GM20431 (cell line): ENCODE data around the gene DTX3.
"Not testable (repeated sequence)": the region's sequence is repeated elsewhere in the genome, so short reads cannot be mapped to it uniquely, and the experiment has no call there.

Source experiments
- in situ Hi-C: fragments of 300-500 bp; cut with MseI, MboI; formaldehyde crosslinking; loops from one replicate; pipeline ENCODE4 v1.15.0; 2020; ENCODE audit warnings: low sequenced_read_pairs; ENCODE audit not compliant: unreplicated experiment

Gene DTX3

GRCh38 chr12:57616383-57617101, 11.9 kb downstream of the DTX3 start:
- in situ Hi-C loops: no loop called here

- in situ Hi-C loops: no loop called here
These were observed 13.3 kb downstream of the DTX3 start for GRCh38 chr12:57617942-57618341.

- in situ Hi-C loops: not testable (repeated sequence)
These were observed 13.8 kb downstream of the DTX3 start for GRCh38 chr12:57618431-57618830.

GRCh38 chr12:57618966-57619433, 14.4 kb downstream of the DTX3 start:
- in situ Hi-C loops: no loop called here

GRCh38 chr12:57619434-57620244, 15.0 kb downstream of the DTX3 start:
- in situ Hi-C loops: loop anchor here (5.0 kb wide), 1 partner anchor 37 kb away; no protein-coding TSS in a partner anchor

GRCh38 chr12:57620245-57620935, 15.8 kb downstream of the DTX3 start:
- in situ Hi-C loops: loop anchor here (5.0 kb wide), 1 partner anchor 38 kb away; no protein-coding TSS in a partner anchor

GRCh38 chr12:57620936-57621496, 16.4 kb downstream of the DTX3 start:
- in situ Hi-C loops: loop anchor here (5.0 kb wide), 1 partner anchor 39 kb away; no protein-coding TSS in a partner anchor

- in situ Hi-C loops: loop anchor here (5.0 kb wide), 1 partner anchor 39 kb away; no protein-coding TSS in a partner anchor
These were observed 17.1 kb downstream of the DTX3 start for GRCh38 chr12:57621497-57622292.

GRCh38 chr12:57622293-57623245, 17.9 kb downstream of the DTX3 start:
- in situ Hi-C loops: loop anchor here (5.0 kb wide), 1 partner anchor 40 kb away; no protein-coding TSS in a partner anchor

GRCh38 chr12:57623385-57623784, 18.8 kb downstream of the DTX3 start:
- in situ Hi-C loops: loop anchor here (5.0 kb wide), 1 partner anchor 41 kb away; no protein-coding TSS in a partner anchor

- in situ Hi-C loops: loop anchor here (5.0 kb wide), 1 partner anchor 42 kb away; no protein-coding TSS in a partner anchor
These were observed 19.3 kb downstream of the DTX3 start for GRCh38 chr12:57623811-57624390.

GRCh38 chr12:57624441-57625220, 20.0 kb downstream of the DTX3 start:
- in situ Hi-C loops: loop anchor here (5.0 kb wide), 1 partner anchor 42 kb away; no protein-coding TSS in a partner anchor

GRCh38 chr12:57625261-57626032, 20.8 kb downstream of the DTX3 start:
- in situ Hi-C loops: no loop called here

GRCh38 chr12:57626111-57626920, 21.7 kb downstream of the DTX3 start:
- in situ Hi-C loops: no loop called here

- in situ Hi-C loops: no loop called here
These were observed 22.4 kb downstream of the DTX3 start for GRCh38 chr12:57626921-57627445.
